SK-N-SH treated with all-trans-retinoic acid at 6 μM for 48 hours (cell line): ENCODE measurements around the gene YWHAE.
A peak's percentile ranks its signal among the peaks of the same experiment; 100 is the strongest.

Source experiments
- ATAC-seq: fragments of 200-7000 bp; cut with Tn5 transposase; 3 replicates; pipeline ENCODE4 v1.9.1; 2020; ENCODE audit warnings: mild to moderate bottlenecking, moderate library complexity
- ARNTL ChIP-seq: fragments of 450-650 bp; formaldehyde crosslinking; IDR thresholded peaks from 2 replicates; pipeline ENCODE4 v1.5.0; 2020; ENCODE audit warnings: low read depth, mild to moderate bottlenecking, moderate library complexity, borderline replicate concordance
- BACH2 ChIP-seq: fragments of 250-450 bp; sonication (Bioruptor Pico); IDR thresholded peaks from 2 replicates; pipeline ENCODE4 v1.9.0; 2021; ENCODE audit warnings: mild to moderate bottlenecking, borderline replicate concordance
- CSDC2 ChIP-seq: fragments of 250-450 bp; sonication (Bioruptor Pico); IDR thresholded peaks from 2 replicates; pipeline ENCODE4 v1.5.0; 2020; ENCODE audit warnings: mild to moderate bottlenecking, moderate library complexity
- ESRRG ChIP-seq: fragments of 250-450 bp; sonication (Bioruptor Pico); IDR thresholded peaks from 2 replicates; pipeline ENCODE4 v1.6.1; 2021; ENCODE audit warnings: mild to moderate bottlenecking
- GLIS3 ChIP-seq: fragments of 250-450 bp; sonication (Bioruptor Pico); IDR thresholded peaks from 2 replicates; pipeline ENCODE4 v1.5.0; 2020; ENCODE audit warnings: mild to moderate bottlenecking, moderate library complexity
- OSR1 ChIP-seq: fragments of 250-450 bp; sonication (Bioruptor Pico); IDR thresholded peaks from 2 replicates; pipeline ENCODE4 v1.8.0; 2022; ENCODE audit warnings: moderate library complexity, mild to moderate bottlenecking, inconsistent platforms
- PPARA ChIP-seq: fragments of 250-450 bp; sonication (Bioruptor Pico); IDR thresholded peaks from 2 replicates; pipeline ENCODE4 v1.5.0; 2020; ENCODE audit warnings: mild to moderate bottlenecking, borderline replicate concordance
- RARB ChIP-seq: fragments of 250-450 bp; sonication (Bioruptor Pico); IDR thresholded peaks from 2 replicates; pipeline ENCODE4 v1.8.0; 2021; ENCODE audit warnings: mild to moderate bottlenecking, moderate library complexity
- SNAI2 ChIP-seq: fragments of 250-450 bp; sonication (Bioruptor Pico); IDR thresholded peaks from 2 replicates; pipeline ENCODE4 v1.5.0; 2020; ENCODE audit warnings: mild to moderate bottlenecking, moderate library complexity
- TCF4 ChIP-seq: fragments of 250-450 bp; sonication (Bioruptor Pico); IDR thresholded peaks from 2 replicates; pipeline ENCODE4 v1.8.0; 2021; ENCODE audit warnings: mild to moderate bottlenecking, moderate library complexity, borderline replicate concordance
- TOX ChIP-seq: fragments of 250-450 bp; sonication (Bioruptor Pico); IDR thresholded peaks from 2 replicates; pipeline ENCODE4 v1.8.0; 2021; ENCODE audit warnings: mild to moderate bottlenecking, moderate library complexity, borderline replicate concordance
- ZC3H10 ChIP-seq: fragments of 250-450 bp; sonication (Bioruptor Pico); IDR thresholded peaks from 2 replicates; pipeline ENCODE4 v1.5.1; 2021; ENCODE audit warnings: mild to moderate bottlenecking, moderate library complexity
- ZFP3 ChIP-seq: fragments of 250-450 bp; sonication (Bioruptor Pico); IDR thresholded peaks from 2 replicates; pipeline ENCODE4 v1.5.0; 2020; ENCODE audit warnings: mild to moderate bottlenecking, moderate library complexity
- ZFP30 ChIP-seq: fragments of 450-650 bp; formaldehyde crosslinking; IDR thresholded peaks from 2 replicates; pipeline ENCODE4 v1.5.0; 2022; ENCODE audit warnings: mild to moderate bottlenecking, moderate library complexity
- ZNF565 ChIP-seq: fragments of 450-650 bp; formaldehyde crosslinking; conservative IDR thresholded peaks from 2 replicates; pipeline ENCODE4 v1.5.0; 2020; ENCODE audit warnings: low read depth, mild to moderate bottlenecking, moderate library complexity
- TF ChIP-seq, protein P1 (sequence below): fragments of 250-450 bp; sonication (Bioruptor Pico); IDR thresholded peaks from 2 replicates; pipeline ENCODE4 v1.8.0; 2020; ENCODE audit warnings: mild to moderate bottlenecking, moderate library complexity, borderline replicate concordance
- TF ChIP-seq, protein P2 (sequence below): fragments of 250-450 bp; sonication (Bioruptor Pico); IDR thresholded peaks from 2 replicates; pipeline ENCODE4 v1.5.0; 2020; ENCODE audit warnings: mild to moderate bottlenecking, moderate library complexity
- TF ChIP-seq, protein P3 (sequence below): fragments of 250-450 bp; sonication (Bioruptor Pico); IDR thresholded peaks from 2 replicates; pipeline ENCODE4 v1.5.1; 2020; ENCODE audit warnings: low read depth, mild to moderate bottlenecking, moderate library complexity
- TF ChIP-seq, protein P4 (sequence below): fragments of 250-450 bp; sonication (Bioruptor Pico); IDR thresholded peaks from 2 replicates; pipeline ENCODE4 v1.8.0; 2021; ENCODE audit warnings: low read depth, mild to moderate bottlenecking, moderate library complexity, borderline replicate concordance

YWHAE gene

DNA sequence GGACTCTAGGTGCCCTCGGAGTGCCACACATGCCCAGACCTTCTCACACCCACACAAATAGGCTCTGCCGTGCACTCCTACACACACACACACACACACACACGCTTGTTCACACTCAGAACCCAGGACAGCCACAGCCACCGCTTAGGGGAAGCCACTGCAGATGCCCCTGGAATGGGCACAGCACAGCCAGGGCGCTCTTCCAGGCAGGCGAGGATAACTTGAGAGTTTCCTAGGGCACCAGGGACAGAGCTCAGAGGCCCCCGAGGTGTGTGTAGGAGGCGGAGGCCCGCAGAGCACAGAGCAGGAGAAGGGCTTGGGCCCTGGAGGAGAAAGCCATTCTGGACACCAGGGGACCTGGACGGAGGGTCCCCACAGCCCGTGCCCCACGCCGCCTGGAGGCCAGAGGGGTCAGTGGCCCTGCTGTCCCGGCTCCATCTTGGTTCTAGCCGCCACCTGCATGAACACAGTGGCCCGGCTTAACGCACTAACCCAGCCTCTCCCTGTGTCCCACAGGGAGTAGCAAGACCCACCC lies 99.6 kb downstream of the YWHAE start (continued):
- TF ChIP-seq, protein P1, sequence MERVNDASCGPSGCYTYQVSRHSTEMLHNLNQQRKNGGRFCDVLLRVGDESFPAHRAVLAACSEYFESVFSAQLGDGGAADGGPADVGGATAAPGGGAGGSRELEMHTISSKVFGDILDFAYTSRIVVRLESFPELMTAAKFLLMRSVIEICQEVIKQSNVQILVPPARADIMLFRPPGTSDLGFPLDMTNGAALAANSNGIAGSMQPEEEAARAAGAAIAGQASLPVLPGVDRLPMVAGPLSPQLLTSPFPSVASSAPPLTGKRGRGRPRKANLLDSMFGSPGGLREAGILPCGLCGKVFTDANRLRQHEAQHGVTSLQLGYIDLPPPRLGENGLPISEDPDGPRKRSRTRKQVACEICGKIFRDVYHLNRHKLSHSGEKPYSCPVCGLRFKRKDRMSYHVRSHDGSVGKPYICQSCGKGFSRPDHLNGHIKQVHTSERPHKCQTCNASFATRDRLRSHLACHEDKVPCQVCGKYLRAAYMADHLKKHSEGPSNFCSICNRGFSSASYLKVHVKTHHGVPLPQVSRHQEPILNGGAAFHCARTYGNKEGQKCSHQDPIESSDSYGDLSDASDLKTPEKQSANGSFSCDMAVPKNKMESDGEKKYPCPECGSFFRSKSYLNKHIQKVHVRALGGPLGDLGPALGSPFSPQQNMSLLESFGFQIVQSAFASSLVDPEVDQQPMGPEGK: no peak
- TF ChIP-seq, protein P2, sequence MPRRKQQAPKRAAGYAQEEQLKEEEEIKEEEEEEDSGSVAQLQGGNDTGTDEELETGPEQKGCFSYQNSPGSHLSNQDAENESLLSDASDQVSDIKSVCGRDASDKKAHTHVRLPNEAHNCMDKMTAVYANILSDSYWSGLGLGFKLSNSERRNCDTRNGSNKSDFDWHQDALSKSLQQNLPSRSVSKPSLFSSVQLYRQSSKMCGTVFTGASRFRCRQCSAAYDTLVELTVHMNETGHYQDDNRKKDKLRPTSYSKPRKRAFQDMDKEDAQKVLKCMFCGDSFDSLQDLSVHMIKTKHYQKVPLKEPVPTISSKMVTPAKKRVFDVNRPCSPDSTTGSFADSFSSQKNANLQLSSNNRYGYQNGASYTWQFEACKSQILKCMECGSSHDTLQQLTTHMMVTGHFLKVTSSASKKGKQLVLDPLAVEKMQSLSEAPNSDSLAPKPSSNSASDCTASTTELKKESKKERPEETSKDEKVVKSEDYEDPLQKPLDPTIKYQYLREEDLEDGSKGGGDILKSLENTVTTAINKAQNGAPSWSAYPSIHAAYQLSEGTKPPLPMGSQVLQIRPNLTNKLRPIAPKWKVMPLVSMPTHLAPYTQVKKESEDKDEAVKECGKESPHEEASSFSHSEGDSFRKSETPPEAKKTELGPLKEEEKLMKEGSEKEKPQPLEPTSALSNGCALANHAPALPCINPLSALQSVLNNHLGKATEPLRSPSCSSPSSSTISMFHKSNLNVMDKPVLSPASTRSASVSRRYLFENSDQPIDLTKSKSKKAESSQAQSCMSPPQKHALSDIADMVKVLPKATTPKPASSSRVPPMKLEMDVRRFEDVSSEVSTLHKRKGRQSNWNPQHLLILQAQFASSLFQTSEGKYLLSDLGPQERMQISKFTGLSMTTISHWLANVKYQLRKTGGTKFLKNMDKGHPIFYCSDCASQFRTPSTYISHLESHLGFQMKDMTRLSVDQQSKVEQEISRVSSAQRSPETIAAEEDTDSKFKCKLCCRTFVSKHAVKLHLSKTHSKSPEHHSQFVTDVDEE (CRISPR knock-in tag): no peak

DNA sequence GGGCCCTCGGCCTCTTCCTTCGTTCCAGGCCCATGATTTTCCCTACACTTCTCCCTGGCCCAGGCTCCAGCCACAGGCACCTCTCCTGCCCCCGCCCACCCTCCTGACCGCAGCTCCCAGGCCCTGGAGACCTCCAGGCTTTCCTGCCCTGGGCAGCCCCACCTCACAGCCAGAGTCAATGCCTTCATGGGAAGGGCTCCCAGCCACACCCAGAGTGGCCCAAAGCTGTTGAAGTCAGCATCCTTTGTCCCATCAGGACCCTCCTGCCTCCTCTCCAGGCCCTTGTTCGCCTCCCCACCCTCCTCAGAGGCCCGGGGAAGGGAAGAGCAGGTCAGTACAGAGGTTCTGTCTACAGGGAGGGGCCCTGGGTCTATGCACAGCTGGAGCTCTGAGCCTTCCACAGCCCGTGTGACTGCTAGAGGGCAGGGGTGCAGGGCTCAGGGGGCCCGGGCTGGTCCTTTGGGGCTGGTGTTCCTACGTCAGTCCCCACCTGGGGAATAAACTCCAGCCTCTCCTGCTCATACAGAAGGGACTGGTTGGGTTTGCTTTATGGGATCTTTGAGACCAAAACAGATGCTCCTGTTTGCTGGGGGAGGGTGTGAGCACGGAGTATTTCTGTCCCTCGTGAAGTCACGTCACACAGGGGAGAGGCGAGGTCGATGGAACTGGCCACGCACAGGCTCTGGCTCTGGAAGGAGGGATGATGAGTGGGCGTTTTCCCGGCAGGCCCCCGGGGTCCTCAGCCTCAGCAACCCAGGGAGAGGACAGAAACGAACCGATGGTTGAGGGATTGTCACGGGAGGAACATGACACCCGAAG lies 100.3 kb downstream of the YWHAE start:
- no peak for TF ChIP-seq TOX (CRISPR knock-in tag)
- TF ChIP-seq BACH2 (CRISPR knock-in tag): no peak
- no peak for TF ChIP-seq ZC3H10
- TF ChIP-seq, protein P3, sequence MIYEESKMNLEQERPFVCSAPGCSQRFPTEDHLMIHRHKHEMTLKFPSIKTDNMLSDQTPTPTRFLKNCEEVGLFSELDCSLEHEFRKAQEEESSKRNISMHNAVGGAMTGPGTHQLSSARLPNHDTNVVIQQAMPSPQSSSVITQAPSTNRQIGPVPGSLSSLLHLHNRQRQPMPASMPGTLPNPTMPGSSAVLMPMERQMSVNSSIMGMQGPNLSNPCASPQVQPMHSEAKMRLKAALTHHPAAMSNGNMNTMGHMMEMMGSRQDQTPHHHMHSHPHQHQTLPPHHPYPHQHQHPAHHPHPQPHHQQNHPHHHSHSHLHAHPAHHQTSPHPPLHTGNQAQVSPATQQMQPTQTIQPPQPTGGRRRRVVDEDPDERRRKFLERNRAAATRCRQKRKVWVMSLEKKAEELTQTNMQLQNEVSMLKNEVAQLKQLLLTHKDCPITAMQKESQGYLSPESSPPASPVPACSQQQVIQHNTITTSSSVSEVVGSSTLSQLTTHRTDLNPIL (CRISPR knock-in tag): no peak
- TF ChIP-seq TCF4: no peak
- no peak for TF ChIP-seq SNAI2
- no peak for TF ChIP-seq OSR1 (CRISPR knock-in tag)
- TF ChIP-seq, protein P4, sequence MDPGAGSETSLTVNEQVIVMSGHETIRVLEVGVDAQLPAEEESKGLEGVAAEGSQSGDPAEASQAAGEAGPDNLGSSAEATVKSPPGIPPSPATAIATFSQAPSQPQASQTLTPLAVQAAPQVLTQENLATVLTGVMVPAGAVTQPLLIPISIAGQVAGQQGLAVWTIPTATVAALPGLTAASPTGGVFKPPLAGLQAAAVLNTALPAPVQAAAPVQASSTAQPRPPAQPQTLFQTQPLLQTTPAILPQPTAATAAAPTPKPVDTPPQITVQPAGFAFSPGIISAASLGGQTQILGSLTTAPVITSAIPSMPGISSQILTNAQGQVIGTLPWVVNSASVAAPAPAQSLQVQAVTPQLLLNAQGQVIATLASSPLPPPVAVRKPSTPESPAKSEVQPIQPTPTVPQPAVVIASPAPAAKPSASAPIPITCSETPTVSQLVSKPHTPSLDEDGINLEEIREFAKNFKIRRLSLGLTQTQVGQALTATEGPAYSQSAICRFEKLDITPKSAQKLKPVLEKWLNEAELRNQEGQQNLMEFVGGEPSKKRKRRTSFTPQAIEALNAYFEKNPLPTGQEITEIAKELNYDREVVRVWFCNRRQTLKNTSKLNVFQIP (CRISPR knock-in tag): no peak
- TF ChIP-seq, protein P1: no peak
- TF ChIP-seq CSDC2 (CRISPR knock-in tag): no peak
- no peak for TF ChIP-seq RARB (CRISPR knock-in tag)
- no peak for TF ChIP-seq GLIS3
- no peak for TF ChIP-seq ZFP3
- no peak for TF ChIP-seq ZNF565 (CRISPR knock-in tag)
- TF ChIP-seq PPARA (CRISPR knock-in tag): no peak
- TF ChIP-seq ESRRG (CRISPR knock-in tag): no peak
- TF ChIP-seq ZFP30 (CRISPR knock-in tag): no peak
- ATAC-seq: no peak; the same call in 2 of the 3 replicates

DNA sequence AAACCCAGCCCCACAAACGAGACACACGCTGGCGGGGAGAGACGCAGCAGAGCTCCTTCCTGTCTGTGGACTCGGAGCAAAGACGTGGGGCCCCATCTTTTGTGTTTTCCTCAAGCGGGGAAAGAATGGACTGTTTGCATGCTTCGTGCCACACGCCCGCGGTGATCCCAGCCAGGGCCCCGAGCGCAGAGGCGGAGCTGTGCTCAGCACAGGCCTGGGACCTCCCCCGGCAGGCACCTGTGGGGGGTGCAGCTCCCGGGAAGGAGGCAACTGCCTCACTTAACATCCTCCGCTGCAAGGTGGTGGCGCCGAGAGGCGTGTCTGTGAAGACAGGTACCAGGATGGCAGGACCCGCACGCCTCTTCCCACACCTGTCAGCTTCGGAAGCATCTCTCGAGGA lies 101.4 kb downstream of the YWHAE start:
- peak; percentile 48 for ATAC-seq
- TF ChIP-seq, protein P3 (CRISPR knock-in tag): no peak
- TF ChIP-seq ZNF565 (CRISPR knock-in tag) (no peak), ZFP30 (CRISPR knock-in tag) (no peak), ARNTL (CRISPR knock-in tag) (no peak), ZFP3 (no peak), GLIS3 (no peak), PPARA (CRISPR knock-in tag) (no peak)
- TF ChIP-seq, protein P2 (CRISPR knock-in tag): no peak
